ENCODE results near the gene ADRB1.

GRCh38 chr10:114035791-114036190 is 7.9 kb upstream of the ADRB1 start:
- TF ChIP-seq REST (IDR thresholded peaks at IDR 0.05; ENCODE audit: insufficient read depth in 1 of 2, low read depth in 2 of 2, low read length in 2 of 2), result no peak
- no peak for TF ChIP-seq TAF1 (IDR thresholded peaks at IDR 0.05; ENCODE audit: borderline replicate concordance, insufficient read depth, low read length)

Measured in PFSK-1 (cell line).